GM12891 (cell line): ENCODE results near the gene NAPB.

Experiments used
- POLR2A ChIP-seq: IDR thresholded peaks from 2 replicates; pipeline ENCODE4 v1.6.1; 2011; ENCODE audit warnings: low read depth, low read length, control low read depth
- POLR2AphosphoS5 ChIP-seq: IDR thresholded peaks from 2 replicates; pipeline ENCODE4 v1.6.1; 2011; ENCODE audit warnings: low read depth, low read length, control low read depth

- TF ChIP-seq POLR2A (no peak), POLR2AphosphoS5 (no peak)
Measured at GRCh38 chr20:23403751-23404150, 17.5 kb downstream of the NAPB start.
